ENCODE measurements around the gene SLC7A6OS. TPM values are rescaled to one million over a fixed set of nuclear protein-coding genes. Genes with fewer than 3 reads are reported as not detected.

Gene SLC7A6OS
- total RNA-seq, 1 experiment from 2014 or later: 14.2 TPM

- 0 out of 2 replicates have a peak, but pooled peaks cover 6% of the 10 kb centered on the region for H3K36me3 ChIP-seq (ENCODE audit: low read depth)
- H3K79me2 ChIP-seq (ENCODE audit: low read depth): no peaks in the 10 kb centered on the region
- H3K4me1 ChIP-seq (replicated peaks; ENCODE audit: insufficient read depth): peaks cover 6% of the 10 kb centered on the region
- H4K20me1 ChIP-seq (ENCODE audit: insufficient read depth): no peaks in the 10 kb centered on the region
- no peaks in the 10 kb centered on the region for H3K9me2 ChIP-seq (ENCODE audit: insufficient read depth)
- DNase-seq: peak in 1 of 2 experiments; percentile 41
- H3K9me3 ChIP-seq (ENCODE audit: insufficient read depth, low read depth): no peaks in the 10 kb centered on the region
- BruUV-seq (replicated peaks): no TSS peak
- no peak overlapping the region for H2AFZ ChIP-seq
- H3F3A ChIP-seq (ENCODE audit: insufficient read depth, low read depth): peaks cover 6% of the 10 kb centered on the region; the same call in 1 of the 2 replicates
- H3K27ac ChIP-seq: no peak overlapping the region
- H3K4me3 ChIP-seq: no peak overlapping the region
- H3K4me2 ChIP-seq: no peak overlapping the region
- intact Hi-C loops (cut with micrococcal nuclease; ENCODE audit: unreplicated experiment): loop anchor here (1.0 to 2.0 kb wide), 4 partner anchors 64 to 808 kb away; no protein-coding TSS in a partner anchor
- no peak for TF ChIP-seq EZH2 (IDR thresholded peaks at IDR 0.05; ENCODE audit: low read depth)
- TF ChIP-seq CTCF (conservative IDR thresholded peaks at IDR 0.05): no peak; the same call in 1 of the 2 replicates
- ChIA-PET POLR2A (ENCODE audit: unreplicated experiment) (interaction anchor here (0.5 kb wide), 1 partner anchor 312 kb away, joined by 3 read pairs; no protein-coding TSS in a partner anchor), CTCF (interaction anchor here (0.6 to 1.0 kb wide), 6 partner anchors 50 to 408 kb away, joined by 3 to 9 read pairs (median 5); partner anchors contain the start of gene SLC7A6)
- H3K27me3 ChIP-seq (ENCODE audit: insufficient read depth, low read depth): no peaks in the 10 kb centered on the region
These were observed 18.2 kb upstream of the SLC7A6OS start for GRCh38 chr16:68328860-68329390.

DNA sequence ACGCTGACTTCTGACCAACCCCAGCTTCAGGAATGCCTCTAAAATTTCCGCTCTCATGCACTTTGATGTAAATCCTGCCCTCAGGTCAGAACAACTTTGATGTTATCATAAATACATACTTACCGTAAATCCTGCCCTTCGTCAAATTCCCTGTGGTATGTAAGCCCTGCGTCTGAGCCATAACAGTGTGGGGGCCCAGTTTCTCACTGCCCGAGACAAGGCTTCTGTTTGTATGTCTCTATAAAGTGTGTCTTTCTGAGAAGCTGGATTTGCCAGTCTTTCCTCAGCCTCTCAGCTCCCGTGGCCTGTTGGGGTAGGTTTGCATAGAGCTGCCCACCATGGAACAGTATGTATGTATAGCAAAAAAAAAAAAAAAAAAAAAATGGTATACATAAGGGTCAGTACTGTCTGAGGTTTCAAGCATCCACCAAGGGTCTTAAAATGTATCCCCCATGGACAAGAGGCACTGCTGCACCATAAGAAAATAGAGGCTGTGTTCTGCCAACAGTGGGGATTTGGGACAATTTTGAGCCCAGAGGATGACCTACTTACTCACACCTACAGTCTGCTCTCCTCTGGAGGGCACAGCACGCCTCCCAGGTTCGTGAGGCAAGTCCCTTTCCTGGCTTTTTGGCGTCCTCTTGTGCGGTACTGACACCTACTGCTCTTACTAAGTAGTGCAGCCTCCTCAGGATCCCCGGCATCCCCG lies 17.6 kb upstream of the SLC7A6OS start:
- ChIA-PET POLR2A (ENCODE audit: unreplicated experiment) (interaction anchor here (0.5 to 0.8 kb wide), 4 partner anchors 9 to 807 kb away, joined by 3 to 4 read pairs (median 4); no protein-coding TSS in a partner anchor), CTCF (interaction anchor here (0.6 to 1.0 kb wide), 5 partner anchors 64 to 777 kb away, joined by 4 to 12 read pairs (median 9); partner anchors contain the start of genes HAS3 and SLC7A6)
- H3K4me2 ChIP-seq: peak overlapping the region; percentile 41; the same call in 1 of the 2 replicates
- intact Hi-C loops (cut with micrococcal nuclease; ENCODE audit: unreplicated experiment): loop anchor here (1.0 to 2.0 kb wide), 4 partner anchors 63 to 807 kb away; no protein-coding TSS in a partner anchor
- peak; percentile 75 to 88 for DNase-seq
- H3K36me3 ChIP-seq (ENCODE audit: low read depth): 0 out of 2 replicates have a peak, but pooled peaks cover 6% of the 10 kb centered on the region
- H3K4me3 ChIP-seq: no peak overlapping the region
- peaks cover 6% of the 10 kb centered on the region; the same call in 1 of the 2 replicates for H3F3A ChIP-seq (ENCODE audit: insufficient read depth, low read depth)
- H3K27me3 ChIP-seq (ENCODE audit: insufficient read depth, low read depth): no peaks in the 10 kb centered on the region
- no TSS peak for BruUV-seq (replicated peaks)
- no peaks in the 10 kb centered on the region for H4K20me1 ChIP-seq (ENCODE audit: insufficient read depth)
- H3K79me2 ChIP-seq (ENCODE audit: low read depth): no peaks in the 10 kb centered on the region
- TF ChIP-seq CTCF (conservative IDR thresholded peaks at IDR 0.05) (peak; percentile 91), EZH2 (IDR thresholded peaks at IDR 0.05; ENCODE audit: low read depth) (no peak)
- H2AFZ ChIP-seq: no peak overlapping the region
- no peaks in the 10 kb centered on the region for H3K9me2 ChIP-seq (ENCODE audit: insufficient read depth)
- H3K4me1 ChIP-seq (replicated peaks; ENCODE audit: insufficient read depth): peaks cover 6% of the 10 kb centered on the region
- no peaks in the 10 kb centered on the region for H3K9me3 ChIP-seq (ENCODE audit: insufficient read depth, low read depth)
- H3K27ac ChIP-seq: 0 out of 2 replicates have a peak overlapping the region, but pooled peaks have one; percentile 25

GRCh38 chr16:68324780-68325357 lies 14.1 kb upstream of the SLC7A6OS start:
- peaks cover 6% of the 10 kb centered on the region for H3K4me1 ChIP-seq (replicated peaks; ENCODE audit: insufficient read depth)
- no peak overlapping the region for H3K4me3 ChIP-seq
- DNase-seq: no peak
- H3K79me2 ChIP-seq (ENCODE audit: low read depth): no peaks in the 10 kb centered on the region
- no peaks in the 10 kb centered on the region for H3K27me3 ChIP-seq (ENCODE audit: insufficient read depth, low read depth)
- H3K36me3 ChIP-seq (ENCODE audit: low read depth): 0 out of 2 replicates have a peak, but pooled peaks cover 6% of the 10 kb centered on the region
- H3F3A ChIP-seq (ENCODE audit: insufficient read depth, low read depth): peaks cover 6% of the 10 kb centered on the region; the same call in 1 of the 2 replicates
- no peaks in the 10 kb centered on the region for H3K9me2 ChIP-seq (ENCODE audit: insufficient read depth)
- CTCF ChIA-PET: no interaction called here
- H3K27ac ChIP-seq: no peak overlapping the region
- H4K20me1 ChIP-seq (ENCODE audit: insufficient read depth): no peaks in the 10 kb centered on the region
- no peak for TF ChIP-seq EZH2 (IDR thresholded peaks at IDR 0.05; ENCODE audit: low read depth)
- no peak for TF ChIP-seq CTCF (conservative IDR thresholded peaks at IDR 0.05)
- intact Hi-C loops (cut with micrococcal nuclease; ENCODE audit: unreplicated experiment): no loop called here
- no TSS peak for BruUV-seq (replicated peaks)
- H2AFZ ChIP-seq: no peak overlapping the region
- POLR2A ChIA-PET (ENCODE audit: unreplicated experiment): interaction anchor here (0.6 kb wide), 1 partner anchor 240 kb away, joined by 7 read pairs; the partner anchor contains the start of gene NFATC3
- no peaks in the 10 kb centered on the region for H3K9me3 ChIP-seq (ENCODE audit: insufficient read depth, low read depth)
- no peak overlapping the region for H3K4me2 ChIP-seq
